ENCODE measurements around the gene FDPS.
A peak's percentile ranks its signal among the peaks of the same experiment; 100 is the strongest.

FDPS gene

GRCh38 chr1:155273343-155274245 is 35.1 kb upstream of the FDPS start, which contains the start of gene CLK2 (continued):
- no peak for TF ChIP-seq ZNF112 (tag by site-specific recombination; IDR thresholded peaks at IDR 0.05)
- TF ChIP-seq ZNF37A (tag by site-specific recombination; IDR thresholded peaks at IDR 0.05) = no peak
- TF ChIP-seq ZNF404 (tag by site-specific recombination; IDR thresholded peaks at IDR 0.05) = no peak
- TF ChIP-seq ZBTB17 (tag by site-specific recombination; IDR thresholded peaks at IDR 0.05) = peak; percentile 87
- TF ChIP-seq SP7 (tag by site-specific recombination; IDR thresholded peaks at IDR 0.05) = 0 out of 2 replicates have a peak, but pooled peaks have one; percentile 20
- no peak for TF ChIP-seq ZNF341 (tag by site-specific recombination; IDR thresholded peaks at IDR 0.05; ENCODE audit: low read depth)
- TF ChIP-seq ZBTB11 (tag by site-specific recombination; conservative IDR thresholded peaks at IDR 0.05; ENCODE audit: low read depth) = 0 out of 2 replicates have a peak, but pooled peaks have one; percentile 5
- peak; percentile 51; the same call in 1 of the 2 replicates for TF ChIP-seq ZFHX2 (tag by site-specific recombination; conservative IDR thresholded peaks at IDR 0.05)
- peak; percentile 82 for TF ChIP-seq ZNF394 (tag by site-specific recombination; IDR thresholded peaks at IDR 0.05; ENCODE audit: borderline replicate concordance)
- TF ChIP-seq ZFP69B (tag by site-specific recombination; IDR thresholded peaks at IDR 0.05) = peak; percentile 95
- peak; percentile 95 for TF ChIP-seq ZBTB26 (tag by site-specific recombination; optimal IDR thresholded peaks at IDR 0.05)
- no peak for TF ChIP-seq ZNF292 (tag by site-specific recombination; IDR thresholded peaks at IDR 0.05; ENCODE audit: borderline replicate concordance, low read depth)
- peak; percentile 11; the same call in 1 of the 2 replicates for TF ChIP-seq ZBTB8A (tag by site-specific recombination; IDR thresholded peaks at IDR 0.05)
- TF ChIP-seq ZNF416 (tag by site-specific recombination; IDR thresholded peaks at IDR 0.05) = no peak
- peak; percentile 95 for TF ChIP-seq HIC1 (tag by site-specific recombination; IDR thresholded peaks at IDR 0.05)
- peak; percentile 34; the same call in 1 of the 2 replicates for TF ChIP-seq ZIC2 (tag by site-specific recombination; IDR thresholded peaks at IDR 0.05)
- no peak for TF ChIP-seq ZNF362 (tag by site-specific recombination; IDR thresholded peaks at IDR 0.05)
- TF ChIP-seq PATZ1 (tag by site-specific recombination; IDR thresholded peaks at IDR 0.05) = peak; percentile 82
- peak; percentile 89; the same call in 1 of the 2 replicates for TF ChIP-seq ZNF76 (tag by site-specific recombination; IDR thresholded peaks at IDR 0.05; ENCODE audit: borderline replicate concordance, low read depth)
- peak; percentile 57 for TF ChIP-seq ZBTB20 (tag by site-specific recombination; IDR thresholded peaks at IDR 0.05)
- TF ChIP-seq SP2 (tag by site-specific recombination; IDR thresholded peaks at IDR 0.05) = peak; percentile 77
- TF ChIP-seq ZNF335 (tag by site-specific recombination; conservative IDR thresholded peaks at IDR 0.05) = peak; percentile 64
- no peak; the same call in 1 of the 2 replicates for TF ChIP-seq ZNF324 (tag by site-specific recombination; IDR thresholded peaks at IDR 0.05)
- TF ChIP-seq KLF10 (tag by site-specific recombination; IDR thresholded peaks at IDR 0.05) = peak; percentile 22; the same call in 1 of the 2 replicates
- TF ChIP-seq PRDM10 (tag by site-specific recombination; IDR thresholded peaks at IDR 0.05) = no peak

Measured in HEK293 (cell line).